ENCODE data around the gene AWAT2. TPM values are rescaled to one million over a fixed set of nuclear protein-coding genes. Genes with fewer than 3 reads are reported as not detected.
"Not testable (repeated sequence)": the region's sequence is repeated elsewhere in the genome, so short reads cannot be mapped to it uniquely, and the experiment has no call there.

Gene AWAT2
- total RNA-seq, 4 donors from 2014 or later = not detected

DNA sequence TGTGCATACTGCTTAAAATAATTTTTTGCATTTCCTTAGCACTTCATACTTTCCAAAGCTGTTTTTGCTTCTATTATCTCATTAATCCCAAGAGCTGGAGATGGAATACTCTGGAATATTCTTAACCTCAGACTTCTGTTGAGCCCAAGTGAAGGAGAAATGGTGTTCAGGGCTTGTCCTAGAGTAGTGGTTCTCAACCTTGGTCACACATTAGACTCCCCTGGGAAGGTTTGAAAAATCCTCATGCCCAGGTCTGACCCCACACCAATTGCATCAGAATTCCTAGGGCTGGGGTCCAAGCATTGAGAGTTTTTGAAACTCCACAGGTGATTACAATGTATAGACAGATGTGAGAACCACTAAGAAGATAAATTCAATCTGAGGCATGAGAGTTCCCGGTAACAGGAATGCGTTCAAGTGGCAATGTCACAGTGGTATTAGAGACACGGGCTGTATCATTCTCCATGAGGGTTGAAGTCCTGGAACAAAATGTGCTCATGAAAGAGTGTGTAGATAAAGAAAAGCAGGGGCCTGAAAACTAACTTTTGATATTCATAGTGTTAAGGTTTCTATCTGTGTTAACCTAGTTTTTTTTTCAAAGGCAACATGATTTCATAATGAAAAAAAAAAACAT is 47.9 kb downstream of the AWAT2 start:
- TF ChIP-seq POLR2A (IDR thresholded peaks at IDR 0.05) (no peak), CTCF (IDR thresholded peaks at IDR 0.05) (no peak)
- Histone ChIP-seq H3K27ac (no peak overlapping the region), H3K4me1 (no peaks in the 10 kb centered on the region), H3K36me3 (no peaks in the 10 kb centered on the region), H3K9me3 (no peaks in the 10 kb centered on the region), H3K27me3 (no peaks in the 10 kb centered on the region), H3K4me3 (no peak overlapping the region)
- intact Hi-C loops (cut with DNase I) = no loop called here
- WGBS, 2 donors = 84 to 90% methylated on average over 3 of the region's 3 CpGs
- DNase-seq = no peak

GRCh38 chrX:70001269-70001668 is 48.5 kb downstream of the AWAT2 start:
- Histone ChIP-seq H3K4me3 (no peak overlapping the region), H3K36me3 (no peaks in the 10 kb centered on the region), H3K9me3 (no peaks in the 10 kb centered on the region), H3K4me1 (no peaks in the 10 kb centered on the region), H3K27ac (no peak overlapping the region), H3K27me3 (no peaks in the 10 kb centered on the region)
- WGBS, 2 donors = 80 to 90% methylated on average over 1 of the region's 2 CpGs
- intact Hi-C loops (cut with DNase I) = no loop called here
- no peak for TF ChIP-seq POLR2A (IDR thresholded peaks at IDR 0.05)
- no peak for TF ChIP-seq CTCF (IDR thresholded peaks at IDR 0.05)
- DNase-seq = no peak

GRCh38 chrX:69998299-69998698 is 51.4 kb downstream of the AWAT2 start:
- H3K9me3 ChIP-seq; H3K27ac ChIP-seq; H3K27me3 ChIP-seq; H3K4me1 ChIP-seq; H3K36me3 ChIP-seq; intact Hi-C loops (cut with DNase I); DNase-seq; H3K4me3 ChIP-seq: not testable (repeated sequence)

- TF ChIP-seq CTCF (IDR thresholded peaks at IDR 0.05) (no peak), POLR2A (IDR thresholded peaks at IDR 0.05) (no peak)
- no peaks in the 10 kb centered on the region for H3K9me3 ChIP-seq
- intact Hi-C loops (cut with DNase I) = no loop called here
- H3K27ac ChIP-seq = no peak overlapping the region
- H3K36me3 ChIP-seq = no peaks in the 10 kb centered on the region
- no peaks in the 10 kb centered on the region for H3K27me3 ChIP-seq
- H3K4me3 ChIP-seq = no peak overlapping the region
- DNase-seq = no peak
- no peaks in the 10 kb centered on the region for H3K4me1 ChIP-seq
These were observed 53.6 kb downstream of the AWAT2 start for GRCh38 chrX:69996113-69996468.

GRCh38 chrX:69995362-69996112 is 54.2 kb downstream of the AWAT2 start:
- intact Hi-C loops (cut with DNase I) = no loop called here
- TF ChIP-seq CTCF (IDR thresholded peaks at IDR 0.05) (no peak), POLR2A (IDR thresholded peaks at IDR 0.05) (no peak)
- no peaks in the 10 kb centered on the region for H3K4me1 ChIP-seq
- no peaks in the 10 kb centered on the region for H3K9me3 ChIP-seq
- 73 to 85% methylated on average over 2 of the region's 2 CpGs for WGBS, 2 donors
- H3K27ac ChIP-seq = no peak overlapping the region
- no peaks in the 10 kb centered on the region for H3K27me3 ChIP-seq
- DNase-seq = no peak
- no peaks in the 10 kb centered on the region for H3K36me3 ChIP-seq
- H3K4me3 ChIP-seq = no peak overlapping the region

DNA sequence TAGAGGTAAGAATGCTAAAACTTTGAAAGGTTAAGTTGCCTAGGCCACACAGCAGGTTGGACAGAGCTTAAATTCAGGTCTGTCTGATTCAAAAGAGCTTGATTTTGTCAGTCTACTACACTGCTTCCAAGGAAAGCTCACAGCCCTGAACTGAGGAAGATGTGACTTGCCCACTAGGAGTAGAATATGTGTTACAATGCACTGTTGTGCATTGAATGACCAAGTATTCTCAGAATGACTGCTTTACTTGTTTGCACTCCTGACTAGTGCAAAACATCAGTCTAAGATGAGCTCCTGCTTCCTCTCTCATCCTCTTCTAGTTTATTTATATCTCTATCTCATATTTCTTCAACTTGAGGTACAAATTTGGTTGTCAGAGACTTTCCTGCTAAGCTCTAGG is 56.2 kb downstream of the AWAT2 start:
- Histone ChIP-seq H3K9me3 (no peaks in the 10 kb centered on the region), H3K4me1 (no peaks in the 10 kb centered on the region), H3K36me3 (no peaks in the 10 kb centered on the region), H3K4me3 (no peak overlapping the region), H3K27me3 (no peaks in the 10 kb centered on the region), H3K27ac (no peak overlapping the region)
- intact Hi-C loops (cut with DNase I) = no loop called here
- TF ChIP-seq POLR2A (IDR thresholded peaks at IDR 0.05) = no peak
- no peak for TF ChIP-seq CTCF (IDR thresholded peaks at IDR 0.05)
- DNase-seq = no peak

All from esophagus squamous epithelium (tissue), 5 donors.